HG02588 (cell line): ENCODE results near the gene ACP3.
A peak's percentile ranks its signal among the peaks of the same experiment; 100 is the strongest.
"Not testable (repeated sequence)": the region's sequence is repeated elsewhere in the genome, so short reads cannot be mapped to it uniquely, and the experiment has no call there.

Experiments used
- ATAC-seq: cut with Tn5 transposase; IDR thresholded peaks from one replicate; pipeline ENCODE4 v1.9.1; 2021; ENCODE audit warnings: mild to moderate bottlenecking, moderate library complexity; ENCODE audit not compliant: unreplicated experiment

ACP3 gene

DNA sequence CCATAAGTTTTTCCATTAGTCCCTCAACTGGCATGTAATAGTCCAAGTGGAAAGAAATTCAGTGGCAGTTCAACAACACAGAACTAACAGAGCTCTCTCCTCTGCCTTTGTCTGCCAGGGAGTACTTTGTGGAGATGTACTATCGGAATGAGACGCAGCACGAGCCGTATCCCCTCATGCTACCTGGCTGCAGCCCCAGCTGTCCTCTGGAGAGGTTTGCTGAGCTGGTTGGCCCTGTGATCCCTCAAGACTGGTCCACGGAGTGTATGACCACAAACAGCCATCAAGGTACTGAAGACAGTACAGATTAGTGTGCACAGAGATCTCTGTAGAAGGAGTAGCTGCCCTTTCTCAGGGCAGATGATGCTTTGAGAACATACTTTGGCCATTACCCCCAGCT lies 39.4 kb downstream of the ACP3 start:
- no peak for ATAC-seq

DNA sequence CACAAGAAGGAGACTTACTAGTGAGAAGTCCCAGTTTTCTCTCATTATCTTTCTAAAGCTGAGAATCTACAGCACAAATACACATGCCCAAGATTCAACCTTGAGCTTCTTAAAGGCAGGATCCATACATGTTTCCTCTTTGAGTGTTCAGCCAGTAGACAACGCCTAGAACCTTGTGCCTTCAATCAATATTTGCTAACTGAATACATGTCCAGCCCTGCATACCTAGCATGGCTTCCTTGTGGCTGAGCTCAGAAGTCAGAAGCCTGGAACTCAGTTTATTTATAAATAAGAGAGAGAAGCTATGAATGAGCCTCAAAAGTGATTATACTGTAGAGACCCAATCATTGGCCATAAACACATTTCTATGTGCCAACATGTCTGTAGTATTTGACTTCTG lies 43.5 kb downstream of the ACP3 start:
- no peak for ATAC-seq

DNA sequence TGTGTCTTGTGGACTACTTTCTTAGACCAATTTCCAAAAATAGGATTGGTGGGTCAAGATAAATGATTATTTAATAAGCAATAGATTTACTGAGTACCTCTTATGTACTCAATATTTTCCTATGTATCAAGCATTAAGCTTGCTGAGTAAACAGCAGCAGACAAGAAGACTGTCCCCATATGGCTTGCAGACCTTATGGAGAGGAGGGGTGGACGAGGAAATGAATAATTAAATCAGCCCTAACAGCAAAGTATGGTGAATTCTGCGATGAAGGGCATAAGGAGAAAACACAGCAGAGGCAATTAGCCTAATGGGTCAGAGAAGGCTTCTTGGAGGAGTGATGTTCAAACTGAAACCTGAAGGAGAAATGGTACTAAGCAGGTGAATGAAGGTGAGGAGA lies 45.1 kb downstream of the ACP3 start:
- no peak for ATAC-seq

DNA sequence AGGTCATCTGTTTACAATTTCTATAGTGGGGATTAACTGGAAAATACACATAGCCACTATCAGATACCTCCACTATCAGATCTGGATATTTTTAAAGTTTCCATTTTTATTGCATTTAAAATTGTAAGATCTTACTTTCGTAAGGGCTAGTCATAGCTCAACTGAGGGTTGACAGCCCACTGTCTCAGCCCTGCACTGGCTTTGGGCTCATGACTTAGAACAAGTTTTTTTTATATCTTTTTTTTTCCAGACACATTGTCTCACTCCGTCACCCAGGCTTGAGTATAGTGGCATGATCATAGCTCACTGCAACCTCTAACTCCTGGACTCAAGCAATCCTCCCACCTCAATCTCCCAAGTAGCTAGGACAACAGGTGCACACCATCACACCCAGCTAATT lies 51.3 kb downstream of the ACP3 start:
- no peak for ATAC-seq

DNA sequence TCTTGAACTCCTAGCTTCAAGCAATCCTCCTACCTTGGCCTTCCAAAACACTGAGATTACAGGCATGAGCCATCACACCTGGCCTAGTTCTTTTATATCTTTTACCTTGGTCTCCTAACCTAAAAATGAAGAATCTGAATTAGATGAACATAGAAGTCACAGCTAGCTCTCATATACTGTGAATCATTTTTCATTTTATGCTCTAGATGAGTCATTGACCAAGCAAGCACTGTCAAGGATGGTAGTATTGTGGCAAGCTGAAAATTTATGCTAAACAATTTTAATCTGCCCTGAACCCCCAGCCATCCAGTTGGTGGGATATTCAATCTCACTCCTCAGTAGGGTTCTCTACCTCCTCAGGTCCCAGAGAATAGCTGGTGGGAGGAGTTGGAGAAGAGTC lies 51.8 kb downstream of the ACP3 start:
- ATAC-seq = no peak

DNA sequence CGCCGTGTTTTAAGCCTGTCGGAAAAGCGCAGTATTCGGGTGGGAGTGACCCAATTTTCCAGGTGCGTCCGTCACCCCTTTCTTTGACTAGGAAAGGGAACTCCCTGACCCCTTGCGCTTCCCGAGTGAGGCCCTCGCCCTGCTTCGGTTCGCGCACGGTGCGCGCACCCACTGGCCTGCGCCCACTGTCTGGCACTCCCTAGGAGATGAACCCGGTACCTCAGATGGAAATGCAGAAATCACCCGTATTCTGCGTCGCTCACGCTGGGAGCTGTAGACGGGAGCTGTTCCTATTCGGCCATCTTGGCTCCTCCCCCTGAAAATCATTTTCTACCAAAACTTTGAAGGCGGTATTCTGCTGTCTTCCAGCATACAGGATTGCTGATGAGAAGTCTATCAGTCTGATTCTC lies 59.7 kb downstream of the ACP3 start:
- not testable (repeated sequence) for ATAC-seq

DNA sequence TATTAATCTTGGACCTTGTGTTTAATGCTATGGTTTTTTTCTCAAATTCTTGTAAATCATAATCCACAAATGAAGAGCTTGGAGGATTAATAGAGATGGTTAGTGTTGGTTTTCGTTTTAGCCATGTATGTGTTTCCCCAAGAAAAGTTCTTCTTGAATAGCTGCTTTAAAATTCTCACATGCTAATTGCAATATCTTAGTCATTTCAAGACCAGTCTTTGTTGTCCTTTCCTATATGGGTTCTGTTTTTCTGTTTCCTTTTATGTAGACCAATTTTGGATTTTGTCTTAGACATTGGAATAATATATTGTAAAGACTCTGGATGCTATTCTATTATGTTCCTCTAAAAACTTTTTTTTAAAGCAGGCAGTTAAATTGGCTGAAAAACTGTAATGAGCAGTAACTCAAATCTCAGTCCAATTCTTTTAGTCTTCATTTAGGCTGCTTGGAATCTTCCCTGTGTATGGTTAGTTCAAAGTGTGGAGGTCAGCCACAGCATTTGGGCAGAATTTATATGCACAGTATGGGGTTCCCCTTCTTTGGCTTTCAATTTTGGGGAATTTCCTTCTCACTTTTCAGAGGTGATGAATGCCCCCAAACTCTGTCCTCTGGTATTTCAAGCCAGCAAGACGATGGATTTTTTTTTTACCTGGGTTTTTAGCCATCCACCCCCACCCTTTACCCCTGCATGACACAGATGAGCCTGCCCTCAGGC lies 61.0 kb downstream of the ACP3 start:
- ATAC-seq = peak; percentile 52

DNA sequence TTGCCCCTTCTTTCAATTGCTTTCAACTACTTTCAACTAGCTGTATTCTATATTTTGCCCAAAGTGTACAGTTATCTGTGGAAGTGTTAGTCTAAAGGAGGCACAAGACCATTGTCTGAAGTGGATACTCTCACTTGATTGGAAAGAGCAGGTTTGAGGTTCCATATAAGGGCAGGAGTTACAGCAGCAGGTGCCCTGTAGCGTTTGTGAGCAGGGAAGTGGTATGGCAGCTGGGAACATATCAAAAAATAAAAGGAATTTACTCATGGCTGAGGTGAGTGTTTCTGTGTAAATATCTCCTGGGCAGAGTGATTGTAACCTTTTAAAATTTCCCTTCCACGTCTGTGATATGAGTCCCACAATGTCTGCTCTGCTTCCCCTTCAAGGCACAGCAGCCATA lies 61.6 kb downstream of the ACP3 start:
- ATAC-seq = no peak

DNA sequence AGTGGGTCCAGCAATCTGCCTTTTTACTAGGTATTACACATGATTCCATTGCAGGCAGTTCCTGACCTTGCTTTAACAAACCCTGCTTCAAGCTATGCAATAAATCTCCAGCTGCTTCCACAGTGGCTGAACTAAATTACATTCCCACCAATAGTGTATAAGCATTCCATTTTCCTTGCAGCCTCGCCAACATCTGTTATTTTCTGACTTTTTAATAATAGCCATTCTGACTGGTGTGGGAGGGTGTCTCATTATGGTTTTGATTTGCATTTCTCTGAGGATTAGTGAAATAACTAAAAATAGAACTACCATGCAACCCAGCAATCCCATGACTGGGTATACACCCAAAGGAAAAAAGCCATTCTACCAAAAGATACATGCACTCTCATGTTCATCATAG lies 63.7 kb downstream of the ACP3 start:
- ATAC-seq = no peak

DNA sequence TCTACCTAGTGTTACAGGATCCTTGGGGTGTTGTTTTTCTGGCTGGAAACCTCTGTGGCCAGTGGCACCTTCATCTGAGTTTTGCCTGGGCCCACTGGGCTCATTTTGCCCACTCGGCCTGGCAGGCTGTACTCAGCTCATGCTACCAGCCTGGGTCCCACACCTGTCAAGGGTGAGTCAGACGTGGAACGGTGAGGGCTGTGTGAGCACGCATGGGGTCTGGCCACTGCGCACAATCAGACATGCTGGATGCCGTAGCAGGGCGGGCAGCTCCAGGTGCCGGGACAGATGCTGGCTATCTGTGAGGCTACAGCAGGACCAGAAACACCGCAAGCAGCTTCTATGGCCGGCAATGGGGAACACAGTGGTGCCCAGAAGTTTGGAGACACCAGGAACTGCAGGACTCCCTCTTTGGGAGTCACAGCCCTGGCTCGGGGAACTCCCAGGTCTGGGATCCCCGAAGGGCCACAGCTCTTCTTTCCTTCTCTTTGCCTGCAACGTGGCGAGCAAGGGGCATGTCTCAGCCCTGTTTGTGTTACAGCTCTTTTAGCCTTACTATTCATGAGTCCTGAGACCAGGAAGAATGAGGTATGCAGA lies 64.2 kb downstream of the ACP3 start:
- ATAC-seq = no peak

DNA sequence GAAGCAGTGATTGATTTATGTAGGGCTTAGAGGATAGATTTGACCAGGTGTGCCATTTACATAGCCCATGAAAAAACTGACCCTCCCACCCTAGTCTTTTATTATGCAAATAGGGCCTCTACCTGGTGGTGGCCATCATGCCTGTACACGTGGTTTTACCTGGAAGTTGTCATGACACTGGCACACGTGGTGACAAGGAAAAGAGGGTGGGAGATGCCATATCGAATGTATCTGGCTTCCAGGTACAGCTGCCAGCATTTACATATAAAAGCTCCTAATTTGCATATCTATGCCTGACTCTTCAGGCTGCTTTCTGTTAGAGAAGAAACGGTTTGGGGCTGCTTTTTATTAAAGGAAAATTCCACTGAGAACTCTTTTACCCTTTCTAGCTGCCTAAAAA lies 65.1 kb downstream of the ACP3 start:
- no peak for ATAC-seq

DNA sequence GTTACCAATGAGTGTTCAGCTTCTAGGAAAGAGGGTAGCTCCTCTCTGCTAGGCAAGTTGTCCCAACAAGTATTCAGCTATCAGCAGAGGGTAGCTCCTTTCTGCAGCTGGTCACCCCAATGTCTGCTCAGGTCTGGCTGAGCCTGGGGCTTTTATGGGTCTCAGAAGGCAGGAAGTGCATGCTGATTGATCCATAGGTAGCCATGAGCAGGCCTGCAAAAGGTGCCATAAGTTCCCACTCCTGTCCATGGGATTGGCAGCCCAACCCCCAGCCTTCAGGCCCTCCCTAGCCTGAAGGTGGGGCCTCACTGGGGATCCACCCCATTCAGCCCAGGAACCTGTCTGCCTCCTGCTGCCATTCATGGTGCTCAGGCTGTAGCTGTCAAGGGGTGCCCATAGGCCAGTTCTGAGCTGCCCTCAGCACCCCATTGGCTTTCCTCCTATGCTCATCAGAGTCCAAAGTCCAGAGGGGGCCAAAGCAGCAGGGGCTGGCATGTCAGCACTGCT lies 65.5 kb downstream of the ACP3 start:
- ATAC-seq = no peak

DNA sequence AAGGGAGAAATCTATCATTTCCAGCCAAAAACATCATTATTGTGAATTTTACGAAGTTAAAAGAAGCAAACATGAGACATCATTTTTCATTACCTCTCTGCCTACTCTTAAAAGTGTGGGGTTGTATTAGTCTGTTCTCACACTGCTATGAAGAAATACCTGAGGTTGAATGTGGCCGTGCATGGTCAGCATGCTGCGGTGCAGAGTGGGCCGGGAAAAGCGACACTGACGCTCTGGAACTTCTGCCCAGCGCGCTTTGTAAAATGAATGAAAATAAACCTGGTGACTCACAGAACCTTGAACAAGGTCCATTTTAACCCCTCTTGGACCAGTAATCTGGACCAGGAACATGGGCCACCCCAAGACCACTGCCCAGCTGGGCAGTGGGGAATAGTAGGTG lies 69.1 kb downstream of the ACP3 start:
- ATAC-seq = no peak

DNA sequence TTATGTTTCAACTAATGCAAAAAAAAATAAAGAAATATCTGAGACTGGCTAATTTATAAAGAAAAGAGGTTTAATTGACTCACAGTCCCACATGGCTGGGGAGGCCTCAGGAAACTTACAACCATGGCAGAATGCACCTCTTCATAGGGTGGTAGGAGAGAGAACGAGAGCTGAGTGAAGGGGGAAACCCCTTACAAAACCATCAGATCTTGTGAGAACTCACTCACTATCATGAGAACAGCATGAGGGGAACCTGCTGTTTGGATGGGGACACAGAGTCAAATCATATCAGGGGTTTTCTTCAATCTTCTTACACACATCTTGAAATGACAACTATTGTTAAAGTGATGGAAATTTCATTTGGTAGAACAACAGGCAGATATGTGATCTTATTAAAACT lies 75.5 kb downstream of the ACP3 start:
- ATAC-seq = not testable (repeated sequence)

DNA sequence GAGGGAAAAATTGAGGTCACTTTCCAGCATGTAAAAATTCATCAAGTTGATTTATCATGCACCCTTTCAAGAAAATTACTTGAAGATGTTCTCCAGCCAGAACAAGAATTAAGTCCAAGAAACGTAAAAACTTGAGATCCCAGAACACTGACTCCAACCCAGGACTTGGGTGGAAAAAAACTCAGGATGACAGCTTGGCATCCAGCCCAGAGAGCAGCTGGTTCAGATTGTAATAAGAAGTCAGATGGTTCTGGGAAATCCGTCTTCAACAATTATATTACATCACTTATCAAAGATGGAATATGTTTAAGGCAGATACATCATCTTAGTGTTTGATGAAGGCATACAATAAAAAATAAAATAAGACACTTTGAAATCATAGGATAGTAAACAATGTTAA lies 77.1 kb downstream of the ACP3 start:
- no peak for ATAC-seq

DNA sequence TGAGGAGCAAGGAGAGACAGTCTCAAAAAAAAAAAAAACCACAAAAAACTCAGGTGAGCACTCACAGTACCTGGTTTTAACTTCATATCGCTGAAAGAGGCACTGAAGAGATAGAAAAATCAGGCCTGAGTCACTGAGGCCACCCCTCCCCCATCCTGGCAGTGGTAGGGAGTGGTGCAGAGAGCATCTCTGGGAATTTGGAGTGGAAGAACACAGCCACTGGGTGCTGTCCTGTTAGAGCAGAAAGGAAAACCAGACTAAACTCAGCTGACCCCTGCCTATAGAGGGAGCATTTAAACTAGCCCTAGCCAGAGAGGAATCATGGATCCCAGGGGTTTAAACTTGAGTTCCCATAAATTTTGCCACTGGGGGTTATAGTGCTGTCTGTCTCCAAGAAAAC lies 77.9 kb downstream of the ACP3 start:
- no peak for ATAC-seq

DNA sequence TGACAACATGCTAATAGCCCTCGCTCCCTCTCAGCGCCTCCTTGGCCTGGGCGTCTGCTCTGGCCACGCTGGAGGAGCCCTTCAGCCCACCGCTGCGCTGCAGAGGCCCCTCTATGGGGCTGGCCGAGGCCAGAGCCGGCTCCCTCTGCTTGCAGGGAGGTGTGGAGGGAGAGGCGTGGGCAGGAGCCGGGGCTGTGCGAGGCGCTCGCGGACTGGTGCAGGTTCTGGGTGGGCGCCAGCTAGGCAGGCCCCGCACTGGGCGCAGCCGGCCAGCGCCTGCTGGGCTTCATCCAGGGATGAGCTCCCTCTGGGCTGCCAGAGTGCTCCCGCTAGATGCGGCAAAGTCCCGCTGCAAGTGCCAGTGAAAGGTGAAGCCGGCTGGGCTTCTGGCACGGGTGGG lies 79.0 kb downstream of the ACP3 start:
- ATAC-seq = no peak

DNA sequence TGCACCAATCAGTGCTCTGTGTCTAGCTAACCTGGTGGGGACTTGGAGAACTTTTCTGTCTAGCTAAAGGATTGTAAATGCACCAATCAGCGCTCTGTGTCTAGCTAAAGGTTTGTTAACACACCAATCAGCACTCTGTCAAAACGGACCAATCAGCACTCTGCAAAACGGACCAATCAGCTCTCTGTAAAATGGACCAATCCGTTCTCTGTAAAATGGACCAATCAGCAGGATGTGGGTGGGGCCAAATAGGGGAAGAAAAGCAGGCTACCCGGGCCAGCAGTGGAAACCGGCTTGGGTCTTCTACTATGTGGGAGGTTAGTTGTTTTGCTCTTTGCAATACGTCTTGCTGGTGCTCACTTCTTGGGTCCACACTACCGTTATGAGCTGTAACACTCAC lies 79.6 kb downstream of the ACP3 start:
- ATAC-seq = not testable (repeated sequence)

DNA sequence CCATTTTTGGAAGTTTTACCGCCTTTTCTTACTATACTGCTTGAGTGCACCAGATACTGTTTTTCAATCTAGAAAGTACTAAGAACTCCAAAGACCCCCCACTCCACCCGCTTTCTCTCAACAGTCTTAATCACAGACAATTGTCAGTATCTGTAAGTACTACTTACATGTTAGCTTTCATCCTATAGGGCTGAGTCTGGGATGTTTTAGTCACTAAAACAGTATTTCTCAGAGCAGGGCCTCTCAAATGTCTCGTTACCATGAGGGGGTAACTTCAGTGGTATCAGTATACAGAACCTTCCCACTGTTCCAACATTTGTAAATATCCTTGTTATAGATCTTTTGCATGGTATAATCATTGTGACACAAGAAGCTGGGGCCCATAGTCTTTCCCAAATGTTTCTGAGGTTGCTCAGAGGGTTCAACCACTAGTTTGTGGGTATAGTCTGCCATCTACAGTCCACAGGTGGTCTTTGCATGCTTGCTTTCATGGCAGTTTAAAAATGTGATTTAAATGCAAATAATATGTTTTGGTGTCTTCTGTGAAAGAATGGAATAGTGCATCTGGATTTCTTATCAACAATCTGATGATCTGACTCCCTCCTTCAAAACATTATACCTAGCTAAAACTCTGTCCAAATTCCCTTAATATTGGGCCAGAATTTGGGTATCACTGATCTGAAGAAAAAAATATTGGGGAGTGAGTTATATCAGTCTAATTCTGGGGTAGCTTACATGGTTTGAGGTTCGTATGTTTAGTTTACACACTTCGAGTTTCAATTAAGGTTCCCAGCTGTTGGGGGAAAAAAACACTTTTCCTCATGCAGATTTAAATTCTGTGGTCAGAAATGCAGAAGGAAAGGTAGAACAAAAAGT lies 82.1 kb downstream of the ACP3 start:
- ATAC-seq = no peak

DNA sequence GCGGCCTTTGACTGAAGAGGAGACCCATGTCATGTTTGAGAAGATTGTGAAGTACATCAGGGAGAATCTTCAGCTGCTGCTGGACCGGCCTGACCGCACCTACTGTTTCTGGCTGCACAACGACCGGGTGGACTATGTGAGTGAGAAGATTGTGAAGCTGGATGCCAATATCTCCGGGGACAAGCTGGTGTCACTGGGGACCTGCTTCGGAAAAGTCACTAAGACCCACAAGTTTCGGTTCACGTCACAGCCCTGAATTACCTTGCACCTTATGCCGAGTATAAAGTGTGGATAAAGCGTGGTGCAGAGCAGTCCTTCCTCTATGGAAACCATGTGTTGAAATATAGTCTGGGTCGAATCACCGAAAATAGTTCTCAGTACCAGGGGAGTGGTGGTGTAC lies 84.0 kb downstream of the ACP3 start:
- ATAC-seq = no peak

DNA sequence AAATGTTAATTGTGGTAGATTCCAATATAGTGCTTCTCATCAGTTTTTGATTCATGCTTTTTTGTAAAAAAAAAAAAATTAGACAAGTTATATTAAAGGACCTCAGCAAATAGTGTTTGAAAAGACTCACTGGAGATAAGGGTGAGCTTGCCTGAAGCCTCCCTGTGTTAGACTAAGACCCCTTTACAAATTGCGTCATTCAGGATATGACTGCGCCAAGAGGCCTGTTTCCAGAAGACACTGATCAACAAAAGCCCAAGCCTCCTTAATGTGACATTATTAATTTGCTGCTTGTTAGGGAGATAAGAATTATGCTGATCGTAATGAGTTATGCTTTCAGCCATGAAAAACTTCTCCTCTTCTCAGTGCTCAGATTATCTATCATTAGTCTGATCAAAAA lies 87.1 kb downstream of the ACP3 start:
- ATAC-seq = no peak

DNA sequence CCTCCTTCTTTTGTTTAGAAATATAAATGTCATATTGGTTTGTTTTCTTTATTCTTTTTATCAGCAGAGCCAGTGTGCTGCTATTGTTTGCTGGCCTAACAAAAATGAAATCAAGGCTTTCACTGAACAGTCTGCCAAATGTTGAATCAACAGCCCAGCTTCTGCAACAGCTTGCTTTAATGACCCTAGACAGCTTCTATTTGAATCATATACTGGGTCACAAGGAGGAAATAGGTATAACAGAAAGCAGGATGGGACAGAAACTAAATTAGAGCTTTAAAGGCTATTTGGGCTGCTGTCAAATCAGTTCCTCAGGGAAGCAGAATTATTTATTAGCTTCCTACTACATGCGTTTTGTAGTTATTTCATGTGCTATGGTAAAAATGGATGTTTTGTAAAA lies 88.0 kb downstream of the ACP3 start:
- ATAC-seq = no peak
